AG04449 (cell line): ENCODE data around the gene NACC1.

Experiments used
- CTCF ChIA-PET: fragments of 350-600 bp; formaldehyde crosslinking; extraction: SDS; loops from one replicate; lab custom pipeline; 2021; ENCODE audit warnings: antibody characterized with exemption; lab: Yijun Ruan, JAX
- POLR2A ChIA-PET: fragments of 400-600, 350-600 bp; formaldehyde crosslinking; extraction: SDS; loops from one replicate; lab custom pipeline; 2020; ENCODE audit warnings: antibody characterized with exemption, inconsistent platforms; lab: Yijun Ruan, JAX
- DNase-seq: peaks from one replicate; pipeline ENCODE4 v3.0.0-alpha.2; 2010; ENCODE audit warnings: low read depth, low spot score
- H3K4me3 ChIP-seq: 2 replicates; pipeline ENCODE4 v1.5.1; 2011; ENCODE audit warnings: low read depth, mild to moderate bottlenecking, control low read depth, low read length
- TF ChIP-seq, protein P1 (sequence below): IDR thresholded peaks from one replicate; pipeline ENCODE4 v1.5.1; 2011; ENCODE audit warnings: mild to moderate bottlenecking, moderate library complexity, low read length, control low read depth, inconsistent platforms; ENCODE audit not compliant: insufficient read depth; ENCODE audit errors: missing control alignments

NACC1 gene

GRCh38 chr19:13119627-13120026, 1.6 kb downstream of the NACC1 start:
- DNase-seq, result no peak
- ChIA-PET CTCF (interaction anchor here (0.8 to 2.4 kb wide), 9 partner anchors 9 to 154 kb away, joined by 3 to 10 read pairs (median 5); partner anchors contain the start of genes IER2 and STX10), POLR2A (interaction anchor here (1.1 to 2.6 kb wide), 2 partner anchors 30 to 35 kb away, joined by 9 to 10 read pairs; partner anchors contain the start of genes IER2 and STX10)
- peak overlapping the region; percentile 91 for H3K4me3 ChIP-seq
- TF ChIP-seq, protein P1, sequence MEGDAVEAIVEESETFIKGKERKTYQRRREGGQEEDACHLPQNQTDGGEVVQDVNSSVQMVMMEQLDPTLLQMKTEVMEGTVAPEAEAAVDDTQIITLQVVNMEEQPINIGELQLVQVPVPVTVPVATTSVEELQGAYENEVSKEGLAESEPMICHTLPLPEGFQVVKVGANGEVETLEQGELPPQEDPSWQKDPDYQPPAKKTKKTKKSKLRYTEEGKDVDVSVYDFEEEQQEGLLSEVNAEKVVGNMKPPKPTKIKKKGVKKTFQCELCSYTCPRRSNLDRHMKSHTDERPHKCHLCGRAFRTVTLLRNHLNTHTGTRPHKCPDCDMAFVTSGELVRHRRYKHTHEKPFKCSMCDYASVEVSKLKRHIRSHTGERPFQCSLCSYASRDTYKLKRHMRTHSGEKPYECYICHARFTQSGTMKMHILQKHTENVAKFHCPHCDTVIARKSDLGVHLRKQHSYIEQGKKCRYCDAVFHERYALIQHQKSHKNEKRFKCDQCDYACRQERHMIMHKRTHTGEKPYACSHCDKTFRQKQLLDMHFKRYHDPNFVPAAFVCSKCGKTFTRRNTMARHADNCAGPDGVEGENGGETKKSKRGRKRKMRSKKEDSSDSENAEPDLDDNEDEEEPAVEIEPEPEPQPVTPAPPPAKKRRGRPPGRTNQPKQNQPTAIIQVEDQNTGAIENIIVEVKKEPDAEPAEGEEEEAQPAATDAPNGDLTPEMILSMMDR, result no peak

- POLR2A ChIA-PET, result interaction anchor here (1.0 to 2.6 kb wide), 5 partner anchors 30 to 65 kb away, joined by 4 to 10 read pairs (median 9); partner anchors contain the start of genes IER2 and STX10
- CTCF ChIA-PET, result interaction anchor here (1.0 to 2.4 kb wide), 7 partner anchors 9 to 155 kb away, joined by 3 to 10 read pairs (median 5); partner anchors contain the start of genes IER2 and STX10
- TF ChIP-seq, protein P1, result no peak
- no peak for DNase-seq
- H3K4me3 ChIP-seq, result peak overlapping the region; percentile 91
These were observed 2.0 kb downstream of the NACC1 start for GRCh38 chr19:13120031-13120430.

DNA sequence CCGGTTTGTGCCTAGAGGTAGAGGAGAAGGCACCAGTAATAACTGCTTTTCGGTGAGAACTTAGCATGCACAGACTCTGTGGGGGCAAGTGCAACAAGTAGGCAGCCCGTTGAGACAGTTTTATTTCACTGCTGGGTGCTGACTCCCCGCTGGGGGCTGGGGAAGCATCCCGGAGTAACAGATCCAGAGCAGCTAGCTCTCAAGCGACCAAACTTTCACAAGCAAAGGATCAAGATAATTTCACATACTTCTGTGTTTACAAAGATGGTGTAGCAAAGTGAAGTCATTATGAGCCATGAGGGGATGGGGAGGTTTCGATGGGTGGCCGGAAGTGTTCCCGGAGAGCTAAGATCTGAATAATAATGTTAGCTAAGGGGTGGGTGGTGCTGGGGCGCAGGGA, 2.8 kb downstream of the NACC1 start:
- ChIA-PET POLR2A (interaction anchor here (0.7 to 2.6 kb wide), 6 partner anchors 11 to 66 kb away, joined by 3 to 10 read pairs (median 6); partner anchors contain the start of genes IER2 and STX10), CTCF (interaction anchor here (1.0 to 1.7 kb wide), 4 partner anchors 27 to 155 kb away, joined by 3 to 5 read pairs (median 5); no protein-coding TSS in a partner anchor)
- DNase-seq, result no peak
- H3K4me3 ChIP-seq, result peak overlapping the region; percentile 23
- TF ChIP-seq, protein P1, result no peak

DNA sequence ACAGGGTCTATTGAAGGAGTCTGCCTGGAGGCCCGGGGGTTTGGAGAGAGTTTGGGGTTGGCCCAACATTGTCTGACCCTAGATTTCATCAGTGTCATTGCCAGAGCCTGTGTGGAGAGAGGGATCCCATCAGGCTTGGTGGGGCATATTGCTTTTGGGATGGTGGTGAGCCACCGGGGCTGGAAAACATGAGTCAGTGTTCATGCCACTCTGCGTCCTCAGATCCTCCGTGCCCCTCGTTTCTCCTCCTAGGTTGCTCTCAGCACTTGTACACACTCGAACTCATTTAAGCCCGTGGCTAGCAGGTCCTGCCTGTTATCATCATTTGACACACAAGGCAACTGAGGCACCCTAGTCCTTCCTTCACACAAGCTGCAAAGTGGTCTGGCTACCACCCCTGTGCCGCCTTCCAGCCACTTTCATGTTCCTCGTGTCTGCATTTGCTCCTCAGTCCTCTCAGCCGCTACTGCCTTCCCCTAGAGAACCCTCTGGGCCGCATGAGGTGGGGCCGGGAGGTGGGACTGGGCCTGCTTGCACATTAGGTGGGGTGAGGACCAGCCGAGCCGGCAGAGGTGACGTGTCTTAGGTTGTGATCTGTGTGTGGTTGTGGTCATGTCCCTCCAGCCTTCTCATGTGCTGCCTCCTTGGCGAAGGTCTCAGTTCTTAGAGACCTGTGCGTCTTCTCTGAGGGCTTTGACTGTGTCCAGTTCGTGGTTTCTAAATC, 3.6 kb downstream of the NACC1 start:
- TF ChIP-seq, protein P1, result no peak
- ChIA-PET CTCF (interaction anchor here (1.0 to 1.3 kb wide), 3 partner anchors 11 to 156 kb away, joined by 3 to 5 read pairs (median 5); no protein-coding TSS in a partner anchor), POLR2A (interaction anchor here (1.0 to 2.6 kb wide), 4 partner anchors 10 to 33 kb away, joined by 4 to 10 read pairs (median 8); partner anchors contain the start of genes IER2 and STX10)
- H3K4me3 ChIP-seq, result no peak overlapping the region
- DNase-seq, result no peak

DNA sequence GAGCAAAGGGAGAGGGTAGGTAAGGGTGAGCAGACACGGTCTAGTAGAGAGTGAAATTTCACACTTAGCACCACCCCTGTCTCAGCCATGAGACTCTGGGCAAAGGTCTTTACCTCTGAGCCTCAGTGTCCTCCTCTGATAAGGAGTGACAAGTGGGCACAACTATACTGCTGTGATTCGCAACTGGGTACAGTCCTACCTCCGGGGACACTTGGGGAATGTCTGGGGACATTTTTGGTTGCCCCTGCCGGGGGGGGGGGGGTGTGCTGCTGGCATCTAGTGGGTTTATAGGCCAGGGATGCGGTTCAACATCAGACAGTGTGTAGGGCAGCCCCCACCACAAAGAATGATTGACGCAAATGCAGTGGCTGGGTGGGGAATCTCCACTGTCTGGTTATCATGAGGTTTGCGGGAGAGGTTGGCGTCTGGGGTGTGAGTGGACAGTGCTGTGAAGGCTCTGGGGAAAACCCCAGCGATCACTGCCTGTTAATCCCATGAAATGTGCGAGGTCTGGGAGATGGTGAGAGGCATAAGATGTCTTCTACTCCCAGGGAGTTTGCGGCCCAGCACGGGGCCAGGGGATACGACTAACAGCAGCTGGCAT, 4.3 kb downstream of the NACC1 start:
- POLR2A ChIA-PET, result interaction anchor here (0.9 to 1.4 kb wide), 3 partner anchors 10 to 32 kb away, joined by 3 to 4 read pairs (median 4); no protein-coding TSS in a partner anchor
- CTCF ChIA-PET, result interaction anchor here (1.0 kb wide), 1 partner anchor 10 kb away, joined by 3 read pairs; no protein-coding TSS in a partner anchor
- DNase-seq, result no peak
- TF ChIP-seq, protein P1, result no peak
- no peak overlapping the region for H3K4me3 ChIP-seq
